Measurements from ENCODE around the gene SIM2. TPM values are rescaled to one million over a fixed set of nuclear protein-coding genes. Genes with fewer than 3 reads are reported as not detected.

The SIM2 gene
- total RNA-seq, 1 experiment from 2014 or later = not detected

DNA sequence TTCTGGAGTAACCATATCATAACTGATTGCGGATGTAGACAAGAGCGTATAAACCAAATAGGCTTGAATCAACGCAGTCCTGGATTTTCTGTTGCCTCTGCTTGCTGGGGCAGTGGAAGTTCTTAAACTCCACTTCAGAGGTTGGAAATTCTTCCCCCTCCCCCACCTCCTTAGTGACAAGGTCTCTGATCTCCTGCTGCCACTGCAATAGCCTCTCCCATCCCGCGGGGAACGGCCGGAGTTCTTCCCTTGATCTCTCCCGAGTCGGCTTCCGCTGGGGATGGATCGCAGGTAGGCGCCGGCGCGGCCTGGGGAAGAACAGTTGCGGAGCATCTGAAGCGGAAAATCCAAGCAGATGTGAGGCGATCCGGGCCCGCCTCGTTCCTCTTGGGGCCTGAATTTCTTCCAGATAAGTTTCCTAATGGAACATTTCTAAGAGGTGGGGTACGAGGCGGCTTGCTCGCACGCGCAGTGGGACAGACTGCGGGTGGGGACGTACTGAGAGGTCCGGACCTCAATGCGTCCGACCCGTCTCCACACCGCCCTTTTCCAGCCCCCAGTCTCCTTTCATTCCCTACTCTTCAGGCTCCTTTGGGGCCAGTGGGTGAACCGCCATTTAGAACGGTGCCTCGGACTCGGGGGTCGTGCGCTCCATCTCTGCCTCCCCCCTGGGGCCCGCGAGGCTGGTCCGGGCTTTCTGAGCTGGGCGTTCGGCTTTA lies 3.1 kb upstream of the SIM2 start:
- Mint-ChIP-seq H3K36me3 (ENCODE audit: insufficient read depth in 1 of 3, low read depth in 3 of 3) (peaks cover 0 to 2% (median 0%) of the 10 kb centered on the region in 3 experiments; a peak in 1 of 7 replicates), H3K9me3 (peaks cover 0 to 11% of the 10 kb centered on the region in 2 experiments; a peak in 2 of 5 replicates), H3K27ac (no peak overlapping the region), H3K4me3 (peak overlapping the region in 1 of 2 experiments; percentile 69; a peak in 3 of 5 replicates), H3K4me1 (peaks cover 16 to 60% of the 10 kb centered on the region in 2 experiments), H3K27me3 (ENCODE audit: low read depth) (peaks cover 98% of the 10 kb centered on the region)
- H2BK12ac ChIP-seq (ENCODE audit: insufficient read length, low read depth, low read length) = no peak overlapping the region
- no peaks in the 10 kb centered on the region for H4K20me1 ChIP-seq (ENCODE audit: control insufficient read depth, insufficient read depth, insufficient read length)
- H3K4ac ChIP-seq (ENCODE audit: low read depth, low read length) = no peak overlapping the region
- no peak overlapping the region for H3T11ph ChIP-seq (ENCODE audit: low read length)
- no peak overlapping the region for H3K18ac ChIP-seq (ENCODE audit: insufficient read length, low read depth, low read length)
- no peak overlapping the region for H3K23ac ChIP-seq (ENCODE audit: insufficient read length, low read depth, low read length)
- H2AK5ac ChIP-seq (ENCODE audit: insufficient read length, low read length) = no peak overlapping the region
- H3K14ac ChIP-seq (ENCODE audit: insufficient read depth, low read length) = no peak overlapping the region
- WGBS (ENCODE audit: extremely low coverage, insufficient read length, low lambda C conversion rate) = no CpG with 5 or more reads among the region's 44 CpGs
- no peaks in the 10 kb centered on the region for H3K79me1 ChIP-seq (ENCODE audit: insufficient read depth, low read depth, low read length, poor library complexity, severe bottlenecking)
- H3K9ac ChIP-seq (ENCODE audit: extremely low read depth, insufficient read length, low read length) = no peak overlapping the region
- H4K5ac ChIP-seq (ENCODE audit: insufficient read length, low read depth, low read length) = no peak overlapping the region
- H3K56ac ChIP-seq (ENCODE audit: insufficient read length, low read depth, low read length) = no peak overlapping the region
- H3K27ac ChIP-seq (ENCODE audit: insufficient read length, low read depth, low read length) = no peak overlapping the region
- no peak overlapping the region for H2BK15ac ChIP-seq (ENCODE audit: low read depth, low read length)
- DNase-seq = peak; percentile 82
- H2BK20ac ChIP-seq (ENCODE audit: low read depth, low read length, poor library complexity, severe bottlenecking) = no peak overlapping the region
- no peak overlapping the region for H2BK120ac ChIP-seq (ENCODE audit: low read depth, low read length, poor library complexity, severe bottlenecking)
- H3K4me2 ChIP-seq (ENCODE audit: insufficient read depth, insufficient read length, low read length) = peak overlapping the region; percentile 35
- H4K91ac ChIP-seq (ENCODE audit: insufficient read length, low read depth, low read length) = no peak overlapping the region
- H3K27me3 ChIP-seq (ENCODE audit: insufficient read depth, low read length) = peaks cover 98% of the 10 kb centered on the region
- no peak overlapping the region for H2AFZ ChIP-seq (ENCODE audit: low read length)
- TF ChIP-seq, protein P1, sequence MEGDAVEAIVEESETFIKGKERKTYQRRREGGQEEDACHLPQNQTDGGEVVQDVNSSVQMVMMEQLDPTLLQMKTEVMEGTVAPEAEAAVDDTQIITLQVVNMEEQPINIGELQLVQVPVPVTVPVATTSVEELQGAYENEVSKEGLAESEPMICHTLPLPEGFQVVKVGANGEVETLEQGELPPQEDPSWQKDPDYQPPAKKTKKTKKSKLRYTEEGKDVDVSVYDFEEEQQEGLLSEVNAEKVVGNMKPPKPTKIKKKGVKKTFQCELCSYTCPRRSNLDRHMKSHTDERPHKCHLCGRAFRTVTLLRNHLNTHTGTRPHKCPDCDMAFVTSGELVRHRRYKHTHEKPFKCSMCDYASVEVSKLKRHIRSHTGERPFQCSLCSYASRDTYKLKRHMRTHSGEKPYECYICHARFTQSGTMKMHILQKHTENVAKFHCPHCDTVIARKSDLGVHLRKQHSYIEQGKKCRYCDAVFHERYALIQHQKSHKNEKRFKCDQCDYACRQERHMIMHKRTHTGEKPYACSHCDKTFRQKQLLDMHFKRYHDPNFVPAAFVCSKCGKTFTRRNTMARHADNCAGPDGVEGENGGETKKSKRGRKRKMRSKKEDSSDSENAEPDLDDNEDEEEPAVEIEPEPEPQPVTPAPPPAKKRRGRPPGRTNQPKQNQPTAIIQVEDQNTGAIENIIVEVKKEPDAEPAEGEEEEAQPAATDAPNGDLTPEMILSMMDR (conservative IDR thresholded peaks at IDR 0.05) = no peak
- 0 out of 2 replicates have a peak, but pooled peaks cover 2% of the 10 kb centered on the region for H3K4me1 ChIP-seq (ENCODE audit: insufficient read depth, low read length)
- no peaks in the 10 kb centered on the region for H3K79me2 ChIP-seq (ENCODE audit: insufficient read depth, low read length)
- no peaks in the 10 kb centered on the region for H3K9me3 ChIP-seq (ENCODE audit: control insufficient read depth, low read depth, low read length)
- H3K23me2 ChIP-seq (ENCODE audit: insufficient read length, low read depth, low read length, poor library complexity, severe bottlenecking) = peaks cover 15% of the 10 kb centered on the region
- no peak overlapping the region for H4K8ac ChIP-seq (replicated peaks; ENCODE audit: insufficient read length, low read depth, low read length)
- no peak overlapping the region for H2BK5ac ChIP-seq (ENCODE audit: insufficient read length, low read length)

All from H9 (cell line).